ENCODE measurements around the gene MRPL54.
"Not testable (repeated sequence)": the region's sequence is repeated elsewhere in the genome, so short reads cannot be mapped to it uniquely, and the experiment has no call there.

The MRPL54 gene

GRCh38 chr19:3743486-3743885 is 19.0 kb upstream of the MRPL54 start:
- no peak for DNase-seq

- no peak for DNase-seq
Observed at GRCh38 chr19:3745363-3746045, 17.0 kb upstream of the MRPL54 start.

GRCh38 chr19:3746371-3747056 is 16.0 kb upstream of the MRPL54 start:
- no peak for DNase-seq

GRCh38 chr19:3748965-3749364 is 13.5 kb upstream of the MRPL54 start:
- DNase-seq, result no peak

GRCh38 chr19:3750211-3750610 is 12.3 kb upstream of the MRPL54 start:
- DNase-seq, result no peak

GRCh38 chr19:3751236-3751635 is 11.2 kb upstream of the MRPL54 start:
- no peak for DNase-seq

GRCh38 chr19:3752492-3752891 is 10.0 kb upstream of the MRPL54 start:
- no peak for DNase-seq

- DNase-seq, result no peak
Observed at GRCh38 chr19:3753631-3754410, 8.7 kb upstream of the MRPL54 start.

GRCh38 chr19:3757705-3758104 is 4.8 kb upstream of the MRPL54 start:
- DNase-seq, result not testable (repeated sequence)

GRCh38 chr19:3758297-3758696 is 4.2 kb upstream of the MRPL54 start:
- DNase-seq, result not testable (repeated sequence)

GRCh38 chr19:3759482-3760254 is 2.8 kb upstream of the MRPL54 start:
- DNase-seq, result no peak

GRCh38 chr19:3760871-3761361 is 1.6 kb upstream of the MRPL54 start:
- peak; percentile 60 for DNase-seq

- DNase-seq, result peak; percentile 96
Observed at GRCh38 chr19:3761382-3762129, 926 bp upstream of the MRPL54 start, which contains the start of gene APBA3. APBA3 (minus strand) TSS chr19:3761692; CDS start chr19:3760264, 1,428 bp downstream.

GRCh38 chr19:3762130-3762473 is 380 bp upstream of the MRPL54 start:
- no peak for DNase-seq

- DNase-seq, result no peak
Observed at GRCh38 chr19:3765121-3765520, 2.6 kb downstream of the MRPL54 start.

GRCh38 chr19:3765757-3766156 is 3.3 kb downstream of the MRPL54 start:
- not testable (repeated sequence) for DNase-seq

- DNase-seq, result peak; percentile 21
Observed at GRCh38 chr19:3766520-3766919, 4.0 kb downstream of the MRPL54 start.

- no peak for DNase-seq
Observed at GRCh38 chr19:3767050-3767449, 4.6 kb downstream of the MRPL54 start.

GRCh38 chr19:3768015-3768747 is 5.7 kb downstream of the MRPL54 start:
- DNase-seq, result no peak

- DNase-seq, result no peak
Observed at GRCh38 chr19:3768748-3769099, 6.2 kb downstream of the MRPL54 start.

GRCh38 chr19:3769494-3769893 is 7.0 kb downstream of the MRPL54 start:
- no peak for DNase-seq
